Sigmoid colon (tissue), 7 donors: Measurements from ENCODE around the gene MEGF6. TPM values are rescaled to one million over a fixed set of nuclear protein-coding genes. Genes with fewer than 3 reads are reported as not detected.

Experiments used
- DNase-seq: peaks from one replicate; pipeline ENCODE4 v3.0.0-alpha.2; 2019
- H3K27ac ChIP-seq, 4 donors: fragments of 200-600 bp; sonication (generic); one replicate each; pipeline ENCODE4 v1.5.1; 2016 to 2019; ENCODE audit warnings: mild to moderate bottlenecking in 1 of 4
- H3K27me3 ChIP-seq, 3 donors: fragments of 200-600 bp; sonication (generic); one replicate each; pipeline ENCODE4 v1.5.1; 2019; ENCODE audit warnings: mild to moderate bottlenecking in 1 of 3
- H3K36me3 ChIP-seq, 4 donors: fragments of 200-600 bp; sonication (generic); one replicate each; pipeline ENCODE4 v1.5.1; 2016 to 2019
- H3K4me1 ChIP-seq, 4 donors: fragments of 200-600 bp; sonication (generic); one replicate each; pipeline ENCODE4 v1.5.1; 2017 to 2019
- H3K4me3 ChIP-seq, 4 donors: fragments of 200-600 bp; sonication (generic); one replicate each; pipeline ENCODE4 v1.5.1; 2017 to 2019; ENCODE audit warnings: mild to moderate bottlenecking in 2 of 4, moderate library complexity in 1 of 4
- H3K9me3 ChIP-seq, 4 donors: fragments of 200-600 bp in 3 of 4; sonication (generic) in 3 of 4; one replicate each; pipeline versions ENCODE4 v1.5.1 to v1.6.1; 2013 to 2019
- EP300 ChIP-seq, 4 donors: sonication (generic); formaldehyde crosslinking; IDR thresholded peaks; one replicate each; pipeline ENCODE4 v1.6.1; 2017; ENCODE audit warnings: antibody characterized with exemption in 4 of 4
- POLR2A ChIP-seq, 2 donors: fragments of 450-650 bp; IDR thresholded peaks; one replicate each; pipeline ENCODE4 v1.6.1; 2016; ENCODE audit warnings: antibody characterized with exemption in 2 of 2, mild to moderate bottlenecking in 2 of 2, moderate library complexity in 2 of 2
- POLR2AphosphoS5 ChIP-seq, 4 donors: sonication (generic); formaldehyde crosslinking; IDR thresholded peaks; one replicate each; pipeline ENCODE4 v1.6.1; 2017; ENCODE audit warnings: antibody characterized with exemption in 4 of 4
- WGBS, 2 donors: extraction: QIAGEN DNeasy Blood & Tissue Kit; methylation state at CpG; one replicate each; pipeline ENCODE4 v1.1.7; 2013; 5-methylcytosine and 5-hydroxymethylcytosine counted together
- intact Hi-C: fragments of 100-400 bp; cut with DNase I; formaldehyde crosslinking; loops from one replicate; pipeline ENCODE4 v1.15.1; 2023
- polyA plus RNA-seq, 3 donors: library from polyadenylated mRNA; stranded (reverse); fragments of 200-250 nt; gene quantifications; one replicate each; pipeline ENCODE4 v1.2.3, GENCODE V29; 2013
- total RNA-seq, 4 donors: library from RNA; depleted of rRNA; stranded (reverse); fragments of >200 nt; gene quantifications; one replicate each; pipeline ENCODE4 v1.1.0, GENCODE V29; 2016
- TF ChIP-seq, protein P1 (sequence below), 4 experiments: fragments of 450-650 bp in 3 of 4; fragments of 200-600 bp in 1 of 4; IDR thresholded peaks; one replicate each; pipeline ENCODE4 v1.5.1; 2016 to 2019; ENCODE audit warnings: antibody characterized with exemption in 4 of 4, mild to moderate bottlenecking in 3 of 4, moderate library complexity in 2 of 4
- donor health status: healthy with polysubstance abuse.
- donor health status: Bipolar disorder and iron deficiency.
- donor health status: healthy.

Gene MEGF6
- total and polyA plus RNA-seq, 7 donors, result 2.4 to 31.9 (median 7.8) TPM; not detected in 1

DNA sequence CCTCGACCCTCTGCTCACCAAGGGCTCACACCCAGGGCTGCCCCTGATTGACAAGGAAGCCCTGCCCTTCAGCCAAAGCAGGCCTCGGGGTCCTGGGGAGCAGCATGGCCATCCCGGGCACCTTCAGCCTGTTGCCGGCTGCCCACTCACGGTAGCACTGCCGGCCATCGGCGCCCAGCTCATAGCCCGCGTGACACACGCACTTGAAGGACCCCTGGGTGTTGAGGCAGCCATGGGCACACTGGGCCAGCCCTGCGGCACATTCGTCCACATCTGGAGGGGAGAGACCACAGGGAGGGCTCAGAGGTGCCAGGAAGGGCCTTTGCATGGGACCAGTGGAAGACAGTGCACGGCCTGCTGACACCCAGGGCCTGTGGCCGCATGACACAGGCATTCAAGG lies 99.5 kb downstream of the MEGF6 start:
- H3K4me1 ChIP-seq, result peaks cover 0 to 9% (median 3%) of the 10 kb centered on the region in 4 donors
- H3K27me3 ChIP-seq, result no peaks in the 10 kb centered on the region
- no peak for DNase-seq
- WGBS, 2 donors, result 96 to 97% methylated on average over 15 of the region's 15 CpGs
- no peak overlapping the region for H3K4me3 ChIP-seq
- H3K9me3 ChIP-seq, result no peaks in the 10 kb centered on the region
- H3K27ac ChIP-seq, result no peak overlapping the region
- H3K36me3 ChIP-seq, result no peaks in the 10 kb centered on the region
- TF ChIP-seq POLR2A (IDR thresholded peaks at IDR 0.05) (no peak), EP300 (IDR thresholded peaks at IDR 0.05) (no peak), POLR2AphosphoS5 (IDR thresholded peaks at IDR 0.05) (no peak)
- TF ChIP-seq, protein P1, sequence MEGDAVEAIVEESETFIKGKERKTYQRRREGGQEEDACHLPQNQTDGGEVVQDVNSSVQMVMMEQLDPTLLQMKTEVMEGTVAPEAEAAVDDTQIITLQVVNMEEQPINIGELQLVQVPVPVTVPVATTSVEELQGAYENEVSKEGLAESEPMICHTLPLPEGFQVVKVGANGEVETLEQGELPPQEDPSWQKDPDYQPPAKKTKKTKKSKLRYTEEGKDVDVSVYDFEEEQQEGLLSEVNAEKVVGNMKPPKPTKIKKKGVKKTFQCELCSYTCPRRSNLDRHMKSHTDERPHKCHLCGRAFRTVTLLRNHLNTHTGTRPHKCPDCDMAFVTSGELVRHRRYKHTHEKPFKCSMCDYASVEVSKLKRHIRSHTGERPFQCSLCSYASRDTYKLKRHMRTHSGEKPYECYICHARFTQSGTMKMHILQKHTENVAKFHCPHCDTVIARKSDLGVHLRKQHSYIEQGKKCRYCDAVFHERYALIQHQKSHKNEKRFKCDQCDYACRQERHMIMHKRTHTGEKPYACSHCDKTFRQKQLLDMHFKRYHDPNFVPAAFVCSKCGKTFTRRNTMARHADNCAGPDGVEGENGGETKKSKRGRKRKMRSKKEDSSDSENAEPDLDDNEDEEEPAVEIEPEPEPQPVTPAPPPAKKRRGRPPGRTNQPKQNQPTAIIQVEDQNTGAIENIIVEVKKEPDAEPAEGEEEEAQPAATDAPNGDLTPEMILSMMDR (IDR thresholded peaks at IDR 0.05), result no peak
- intact Hi-C loops, result no loop called here

DNA sequence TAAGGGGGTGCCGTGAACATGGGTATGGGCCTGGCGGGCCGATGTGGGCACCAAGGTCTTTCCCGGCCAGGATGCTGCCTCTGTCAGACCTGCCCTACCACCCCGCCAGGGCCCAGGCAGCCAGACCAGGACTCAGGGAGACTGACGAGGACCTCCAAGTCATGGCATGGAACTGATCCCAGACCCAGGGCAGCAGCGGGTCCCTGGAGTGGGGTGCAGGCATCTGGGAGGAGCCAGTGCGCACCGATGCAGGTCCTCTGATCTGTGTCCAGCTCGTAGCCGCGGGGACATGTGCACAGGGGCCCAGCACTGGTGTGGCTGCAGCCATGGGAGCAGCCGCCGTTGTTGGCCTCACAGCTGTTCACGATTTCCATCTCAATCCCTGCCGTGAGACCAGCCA lies 100.0 kb downstream of the MEGF6 start:
- Histone ChIP-seq H3K36me3 (no peaks in the 10 kb centered on the region), H3K4me3 (no peak overlapping the region), H3K4me1 (peaks cover 0 to 3% (median under 1%) of the 10 kb centered on the region in 4 donors), H3K27me3 (no peaks in the 10 kb centered on the region), H3K27ac (no peak overlapping the region), H3K9me3 (no peaks in the 10 kb centered on the region)
- intact Hi-C loops, result no loop called here
- 94 to 95% methylated on average over 16 of the region's 16 CpGs for WGBS, 2 donors
- no peak for DNase-seq
- TF ChIP-seq, protein P1 (IDR thresholded peaks at IDR 0.05), result no peak
- TF ChIP-seq POLR2A (IDR thresholded peaks at IDR 0.05), result no peak
- TF ChIP-seq EP300 (IDR thresholded peaks at IDR 0.05), result no peak
- TF ChIP-seq POLR2AphosphoS5 (IDR thresholded peaks at IDR 0.05), result no peak

DNA sequence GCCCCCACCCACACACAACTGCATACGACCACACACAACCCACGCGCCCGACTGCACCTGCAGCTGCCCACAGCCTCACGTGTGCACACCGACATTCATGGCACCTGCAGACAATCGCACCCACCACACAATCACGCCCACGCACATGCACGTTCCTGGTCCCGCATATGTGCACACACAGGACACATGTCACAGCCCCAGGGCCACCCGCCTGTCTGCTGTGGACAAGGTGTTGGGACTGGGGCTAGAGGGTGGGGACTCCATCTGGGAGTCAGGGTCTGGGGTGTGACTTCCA lies 100.4 kb downstream of the MEGF6 start:
- no peak for DNase-seq
- Histone ChIP-seq H3K27ac (no peak overlapping the region), H3K9me3 (no peaks in the 10 kb centered on the region), H3K27me3 (no peaks in the 10 kb centered on the region), H3K4me3 (no peak overlapping the region), H3K36me3 (no peaks in the 10 kb centered on the region), H3K4me1 (no peaks in the 10 kb centered on the region)
- WGBS, 2 donors, result 86 to 94% methylated on average over 12 of the region's 12 CpGs
- intact Hi-C loops, result no loop called here
- TF ChIP-seq EP300 (IDR thresholded peaks at IDR 0.05) (no peak), POLR2AphosphoS5 (IDR thresholded peaks at IDR 0.05) (no peak), POLR2A (IDR thresholded peaks at IDR 0.05) (no peak)
- TF ChIP-seq, protein P1 (IDR thresholded peaks at IDR 0.05), result no peak

DNA sequence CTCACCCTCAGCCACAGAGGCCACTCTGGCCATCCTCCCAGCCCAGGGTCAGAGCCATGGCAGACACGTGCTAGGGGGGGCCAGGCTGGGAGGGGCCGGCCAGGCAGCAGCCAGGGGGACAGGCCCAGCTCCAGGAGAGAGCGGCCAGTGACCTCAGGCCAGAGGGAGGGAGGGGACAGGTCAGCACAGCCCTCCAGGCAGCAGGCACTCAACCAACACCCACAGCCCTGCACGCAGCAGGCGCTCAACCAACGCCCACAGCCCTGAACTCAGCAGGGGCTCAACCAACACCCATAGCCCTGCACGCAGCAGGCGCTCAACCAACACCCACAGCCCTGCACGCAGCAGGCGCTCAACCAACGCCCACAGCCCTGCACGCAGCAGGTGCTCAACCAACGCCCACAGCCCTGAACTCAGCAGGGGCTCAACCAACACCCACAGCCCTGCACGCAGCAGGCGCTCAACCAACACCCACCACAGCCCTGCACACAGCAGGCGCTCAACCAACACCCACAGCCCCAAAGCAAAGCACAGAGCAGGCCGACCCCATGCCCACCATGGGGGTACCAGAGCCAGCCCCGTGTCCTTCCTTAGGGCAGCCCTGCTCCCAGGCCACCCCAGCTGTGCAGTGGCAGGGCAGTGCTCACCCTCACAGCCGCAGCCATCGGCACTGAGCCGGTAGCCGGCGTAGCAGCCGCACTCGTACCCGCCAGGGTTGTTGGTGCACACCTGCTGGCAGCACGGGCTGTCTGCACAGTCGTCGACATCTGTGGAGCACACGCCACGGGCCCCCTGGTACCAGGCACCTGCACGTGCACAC lies 101.0 kb downstream of the MEGF6 start:
- Histone ChIP-seq H3K4me3 (no peak overlapping the region), H3K27me3 (no peaks in the 10 kb centered on the region), H3K36me3 (no peaks in the 10 kb centered on the region), H3K4me1 (no peaks in the 10 kb centered on the region), H3K27ac (no peak overlapping the region), H3K9me3 (no peaks in the 10 kb centered on the region)
- DNase-seq, result no peak
- intact Hi-C loops, result no loop called here
- TF ChIP-seq POLR2A (IDR thresholded peaks at IDR 0.05) (no peak), POLR2AphosphoS5 (IDR thresholded peaks at IDR 0.05) (no peak), EP300 (IDR thresholded peaks at IDR 0.05) (no peak)
- TF ChIP-seq, protein P1 (IDR thresholded peaks at IDR 0.05), result no peak
- WGBS, 2 donors, result 88 to 90% methylated on average over 32 of the region's 32 CpGs

DNA sequence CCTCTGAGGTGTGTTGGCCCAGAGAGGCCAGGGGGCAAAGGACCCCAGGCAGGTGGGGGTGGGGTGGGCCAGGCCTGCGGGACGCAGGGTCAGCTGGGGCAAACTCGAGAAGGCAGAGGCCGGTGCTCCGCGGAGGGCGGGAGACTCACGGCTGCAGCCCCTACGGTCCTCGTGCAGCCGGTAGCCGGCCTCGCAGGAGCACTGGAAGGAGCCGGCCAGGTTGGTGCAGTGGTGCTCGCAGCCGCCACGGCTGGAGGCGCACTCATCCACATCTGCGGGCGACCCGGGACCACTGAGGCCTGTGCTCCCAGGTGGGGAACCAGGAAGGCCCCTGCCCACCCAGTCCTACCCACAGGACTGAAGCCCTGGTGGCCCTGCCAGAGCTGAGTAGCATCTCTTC lies 101.6 kb downstream of the MEGF6 start:
- H3K36me3 ChIP-seq, result no peaks in the 10 kb centered on the region
- TF ChIP-seq EP300 (IDR thresholded peaks at IDR 0.05) (no peak), POLR2AphosphoS5 (IDR thresholded peaks at IDR 0.05) (no peak), POLR2A (IDR thresholded peaks at IDR 0.05) (no peak)
- TF ChIP-seq, protein P1 (IDR thresholded peaks at IDR 0.05), result no peak
- no peak overlapping the region for H3K27ac ChIP-seq
- intact Hi-C loops, result no loop called here
- WGBS, 2 donors, result 95 to 96% methylated on average over 21 of the region's 21 CpGs
- no peak overlapping the region for H3K4me3 ChIP-seq
- DNase-seq, result no peak
- no peaks in the 10 kb centered on the region for H3K27me3 ChIP-seq
- no peaks in the 10 kb centered on the region for H3K4me1 ChIP-seq
- H3K9me3 ChIP-seq, result no peaks in the 10 kb centered on the region
